Left ventricle myocardium inferior (tissue), 1 donor: ENCODE measurements around the gene GNB3. TPM values are rescaled to one million over a fixed set of nuclear protein-coding genes. Genes with fewer than 3 reads are reported as not detected.
"Not testable (repeated sequence)": the region's sequence is repeated elsewhere in the genome, so short reads cannot be mapped to it uniquely, and the experiment has no call there.

Experiments
- DNase-seq: peaks from one replicate; pipeline ENCODE4 v3.0.0-alpha.2; 2020
- H3K27ac ChIP-seq: fragments of 200-600 bp; replicated peaks from 2 replicates; pipeline ENCODE4 v1.8.0; 2021
- H3K27me3 ChIP-seq: fragments of 200-600 bp; 2 replicates; pipeline ENCODE4 v1.8.0; 2021; ENCODE audit warnings: low read depth
- H3K36me3 ChIP-seq: fragments of 200-600 bp; 2 replicates; pipeline ENCODE4 v1.8.0; 2021
- H3K4me1 ChIP-seq: fragments of 200-600 bp; 2 replicates; pipeline ENCODE4 v1.8.0; 2021
- H3K4me3 ChIP-seq: fragments of 200-600 bp; 2 replicates; pipeline ENCODE4 v1.8.0; 2021; ENCODE audit warnings: mild to moderate bottlenecking, moderate library complexity
- H3K9me3 ChIP-seq: fragments of 200-600 bp; replicated peaks from 2 replicates; pipeline ENCODE4 v1.8.0; 2021
- CTCF ChIP-seq: fragments of 200-600 bp; IDR thresholded peaks from 2 replicates; pipeline ENCODE4 v1.8.0; 2021; ENCODE audit warnings: antibody characterized with exemption, mild to moderate bottlenecking, borderline replicate concordance
- intact Hi-C: fragments of 100-400 bp; cut with micrococcal nuclease; formaldehyde crosslinking; loops from one replicate; pipeline ENCODE4 v1.11.0; 2022
- total RNA-seq: library from RNA; stranded (reverse); fragmentation: NEBNext Ultra II Directional; extraction: Animal tissue kit (Norgen Biotek cat#: 25700); gene quantifications from one replicate; pipeline ENCODE4 v1.2.1, GENCODE V29; 2021
- donor health status: DM: no; HTN: yes; CAD: no; lungs with severe emphysema.

Gene GNB3
- total RNA-seq, 1 donor from 2014 or later: 7.5 TPM

DNA sequence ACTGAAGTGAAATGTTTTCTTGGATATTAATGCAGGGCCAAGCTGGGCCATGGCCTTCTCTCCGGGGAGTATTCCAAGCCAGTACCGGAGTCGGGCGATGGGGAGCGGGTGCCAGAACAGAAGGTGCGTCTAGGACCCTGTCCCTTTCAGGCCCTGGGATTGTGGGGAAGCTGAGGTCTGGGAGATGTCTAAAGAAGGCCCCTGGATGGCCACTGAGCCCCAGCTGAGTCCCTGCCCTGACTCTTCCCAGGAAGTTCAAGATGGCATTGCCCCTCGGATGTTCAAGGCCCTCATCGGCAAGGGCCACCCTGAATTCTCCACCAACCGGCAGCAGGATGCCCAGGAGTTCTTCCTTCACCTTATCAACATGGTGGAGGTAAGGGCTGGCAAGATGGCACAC is 19.4 kb downstream of the GNB3 start:
- Histone ChIP-seq H3K36me3 (peaks cover 98% of the 10 kb centered on the region), H3K4me1 (no peaks in the 10 kb centered on the region), H3K9me3 (no peaks in the 10 kb centered on the region), H3K4me3 (no peak overlapping the region), H3K27me3 (no peaks in the 10 kb centered on the region), H3K27ac (no peak overlapping the region)
- intact Hi-C loops: no loop called here
- TF ChIP-seq CTCF: no peak
- DNase-seq: no peak

DNA sequence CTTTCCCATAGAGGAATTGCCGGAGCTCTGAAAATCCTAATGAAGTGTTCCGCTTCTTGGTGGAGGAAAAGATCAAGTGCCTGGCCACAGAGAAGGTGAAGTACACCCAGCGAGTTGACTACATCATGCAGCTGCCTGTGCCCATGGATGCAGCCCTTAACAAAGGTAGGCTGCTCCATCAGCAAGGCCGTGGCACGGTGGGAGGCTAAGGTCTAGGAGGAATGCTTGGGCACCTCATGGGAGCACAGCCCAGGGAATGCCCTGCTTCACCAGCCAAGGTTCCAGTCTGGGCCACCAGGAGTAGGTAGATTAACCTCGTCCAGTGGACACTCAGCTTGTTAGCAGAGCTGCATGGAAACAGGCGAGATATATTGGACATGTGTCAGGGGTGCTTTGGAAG is 20.2 kb downstream of the GNB3 start:
- DNase-seq: no peak
- intact Hi-C loops: no loop called here
- peaks cover 90% of the 10 kb centered on the region for H3K36me3 ChIP-seq
- no peak overlapping the region for H3K4me3 ChIP-seq
- H3K9me3 ChIP-seq: no peaks in the 10 kb centered on the region
- no peaks in the 10 kb centered on the region for H3K27me3 ChIP-seq
- no peaks in the 10 kb centered on the region for H3K4me1 ChIP-seq
- TF ChIP-seq CTCF: no peak
- no peak overlapping the region for H3K27ac ChIP-seq

- H3K4me1 ChIP-seq: no peaks in the 10 kb centered on the region
- intact Hi-C loops: no loop called here
- no peaks in the 10 kb centered on the region for H3K27me3 ChIP-seq
- peaks cover 85% of the 10 kb centered on the region for H3K36me3 ChIP-seq
- TF ChIP-seq CTCF: no peak
- H3K27ac ChIP-seq: no peak overlapping the region
- H3K9me3 ChIP-seq: no peaks in the 10 kb centered on the region
- H3K4me3 ChIP-seq: no peak overlapping the region
- no peak for DNase-seq
These were observed 20.7 kb downstream of the GNB3 start for GRCh38 chr12:6861391-6861790.

DNA sequence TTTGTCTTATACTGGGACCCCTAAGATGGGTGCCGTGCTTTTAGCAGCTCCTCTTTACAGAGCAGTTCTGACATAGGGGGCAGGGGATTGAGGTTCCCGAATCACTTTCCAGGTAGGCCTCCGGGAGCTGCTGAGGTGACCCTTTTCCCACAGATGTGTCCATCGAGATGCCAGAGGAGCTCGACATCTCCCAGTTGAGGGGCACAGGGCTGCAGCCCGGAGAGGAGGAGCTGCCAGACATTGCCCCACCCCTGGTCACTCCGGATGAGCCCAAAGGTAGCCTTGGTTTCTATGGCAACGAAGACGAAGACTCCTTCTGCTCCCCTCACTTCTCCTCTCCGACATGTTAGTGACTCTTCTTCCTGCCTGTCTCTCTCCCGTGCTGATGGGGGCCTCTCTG is 22.3 kb downstream of the GNB3 start:
- peaks cover 12% of the 10 kb centered on the region for H3K4me1 ChIP-seq
- TF ChIP-seq CTCF: no peak
- no peaks in the 10 kb centered on the region for H3K27me3 ChIP-seq
- no peaks in the 10 kb centered on the region for H3K9me3 ChIP-seq
- H3K27ac ChIP-seq: no peak overlapping the region
- no peak for DNase-seq
- peaks cover 69% of the 10 kb centered on the region for H3K36me3 ChIP-seq
- intact Hi-C loops: no loop called here
- no peak overlapping the region for H3K4me3 ChIP-seq

- no peak overlapping the region for H3K27ac ChIP-seq
- TF ChIP-seq CTCF: no peak
- H3K4me3 ChIP-seq: no peak overlapping the region
- no peaks in the 10 kb centered on the region for H3K27me3 ChIP-seq
- H3K36me3 ChIP-seq: peaks cover 63% of the 10 kb centered on the region
- no peaks in the 10 kb centered on the region for H3K9me3 ChIP-seq
- intact Hi-C loops: no loop called here
- DNase-seq: no peak
- H3K4me1 ChIP-seq: peaks cover 20% of the 10 kb centered on the region
These were observed 23.0 kb downstream of the GNB3 start for GRCh38 chr12:6863586-6864321.

- H3K9me3 ChIP-seq, H3K27me3 ChIP-seq, H3K4me3 ChIP-seq, H3K27ac ChIP-seq, DNase-seq, intact Hi-C loops: not testable (repeated sequence)
- H3K36me3 ChIP-seq: peaks cover 63% of the 10 kb centered on the region
- H3K4me1 ChIP-seq: peaks cover 34% of the 10 kb centered on the region
These were observed 24.6 kb downstream of the GNB3 start for GRCh38 chr12:6865307-6865706.
